Measurements from ENCODE around the gene TBXT.
"Not testable (repeated sequence)": the region's sequence is repeated elsewhere in the genome, so short reads cannot be mapped to it uniquely, and the experiment has no call there.

The TBXT gene

DNA sequence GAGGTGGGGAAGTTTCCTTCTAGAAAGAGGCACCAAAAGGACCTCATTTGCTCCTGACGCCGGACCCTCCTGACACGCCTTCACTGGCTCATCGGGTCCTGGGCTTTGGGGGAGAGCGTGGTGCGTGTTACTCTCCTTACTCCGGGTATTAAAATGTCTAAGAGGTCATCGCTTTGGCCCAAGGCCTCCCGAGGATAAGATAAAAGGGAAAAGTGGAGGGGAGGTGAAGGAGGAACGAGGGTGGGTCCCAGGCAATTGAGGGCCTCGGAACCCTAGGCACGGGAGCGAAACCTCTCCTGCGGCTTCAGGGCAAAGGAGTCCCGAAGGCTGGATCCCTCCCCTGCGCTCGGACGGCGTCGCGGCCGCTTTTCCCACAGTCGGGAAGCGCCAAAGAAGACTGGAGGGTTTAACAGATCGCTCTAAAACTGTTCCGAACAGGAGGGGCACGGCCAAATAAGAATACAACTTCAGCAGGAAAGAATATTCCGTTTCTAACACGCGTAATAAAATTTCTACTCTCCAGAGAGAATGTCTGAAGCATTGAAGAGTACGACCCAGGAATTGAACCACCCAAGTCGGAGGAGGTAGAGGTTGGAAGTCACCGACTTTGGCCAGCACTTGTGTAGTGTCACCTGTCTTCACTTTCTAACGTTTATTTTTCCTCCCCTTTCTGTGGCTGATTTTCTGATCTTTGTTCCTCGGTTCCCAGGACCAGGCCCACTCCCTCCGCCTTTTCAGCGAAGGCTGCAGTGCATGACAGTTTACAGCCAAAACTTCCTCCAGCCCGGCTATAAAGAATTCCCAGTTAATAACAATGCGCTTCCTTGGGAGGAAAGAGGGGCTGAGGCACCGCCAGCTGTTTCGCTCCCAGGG is 2.1 kb upstream of the TBXT start:
- DNase-seq (ENCODE audit: low spot score): no peak

DNA sequence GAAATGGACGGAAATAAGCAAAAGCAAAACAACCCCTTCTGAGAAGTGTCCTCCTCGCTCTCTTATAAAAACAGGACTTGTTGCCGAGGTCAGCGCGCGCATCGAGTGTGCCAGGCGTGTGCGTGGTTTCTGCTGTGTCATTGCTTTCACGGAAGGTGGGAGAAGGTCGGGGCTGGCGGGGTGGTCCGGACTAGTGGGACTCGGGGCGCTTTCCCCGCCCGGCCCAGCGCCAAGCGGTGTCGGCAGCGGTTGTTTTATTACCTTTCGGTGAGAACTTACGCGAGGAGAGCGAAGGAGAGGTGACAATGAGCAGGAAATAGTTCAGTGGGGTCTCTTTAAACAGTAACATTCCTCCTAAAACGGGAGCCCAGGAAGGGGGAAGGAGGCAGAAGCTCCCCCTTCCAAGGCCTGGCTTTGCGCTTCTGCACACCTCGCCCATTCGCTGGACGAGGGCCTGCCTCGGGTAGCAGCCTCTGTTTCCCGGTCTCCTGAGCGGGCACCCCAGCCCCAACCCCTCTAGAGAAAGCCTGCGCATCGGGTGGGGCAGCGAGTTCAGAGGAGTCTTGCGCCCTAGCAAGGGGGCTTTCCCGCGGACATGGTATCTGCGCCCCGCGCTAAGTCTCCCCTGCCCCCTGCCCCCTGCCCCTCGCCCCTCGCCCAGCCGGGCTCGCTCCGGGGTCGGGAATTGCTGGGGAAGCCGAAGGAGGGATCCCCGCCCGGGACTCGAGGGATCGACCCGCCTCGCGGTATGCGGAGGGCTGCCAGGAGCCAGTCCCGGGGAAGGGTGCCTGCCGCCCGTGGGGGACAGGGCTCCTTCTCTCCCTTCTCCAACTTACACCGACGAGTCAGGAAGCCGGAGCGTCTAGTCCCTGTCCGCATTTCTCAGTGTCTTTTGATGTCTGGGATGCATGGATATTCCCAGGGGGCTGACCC is 1.2 kb upstream of the TBXT start:
- no peak for DNase-seq (ENCODE audit: low spot score)

DNA sequence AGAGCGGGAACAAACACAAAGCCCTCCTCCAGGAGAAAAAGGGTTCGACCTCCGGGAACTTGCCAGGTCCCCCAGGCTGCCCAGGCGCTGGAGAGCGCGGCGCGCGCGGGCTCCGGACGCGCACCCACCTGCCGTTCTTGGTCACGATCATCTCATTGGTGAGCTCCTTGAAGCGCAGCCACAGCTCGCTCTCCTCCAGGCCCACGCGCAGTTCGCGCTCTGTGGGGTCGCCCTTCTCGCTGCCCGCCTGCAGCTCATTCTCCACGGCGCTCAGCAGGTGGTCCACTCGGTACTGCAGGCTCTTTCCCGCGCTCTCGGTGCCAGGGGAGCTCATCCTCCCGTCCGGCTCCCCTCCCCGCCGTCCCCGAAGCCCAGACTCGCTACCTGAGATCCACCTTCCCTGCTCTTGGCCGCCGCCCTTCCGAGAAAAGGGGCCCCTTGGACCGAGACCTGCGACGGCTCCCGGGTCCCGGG is 356 bp downstream of the TBXT start:
- no peak for DNase-seq (ENCODE audit: low spot score)

- no peak for DNase-seq (ENCODE audit: low spot score)
Observed at GRCh38 chr6:166166314-166167257, 1.1 kb downstream of the TBXT start.

DNA sequence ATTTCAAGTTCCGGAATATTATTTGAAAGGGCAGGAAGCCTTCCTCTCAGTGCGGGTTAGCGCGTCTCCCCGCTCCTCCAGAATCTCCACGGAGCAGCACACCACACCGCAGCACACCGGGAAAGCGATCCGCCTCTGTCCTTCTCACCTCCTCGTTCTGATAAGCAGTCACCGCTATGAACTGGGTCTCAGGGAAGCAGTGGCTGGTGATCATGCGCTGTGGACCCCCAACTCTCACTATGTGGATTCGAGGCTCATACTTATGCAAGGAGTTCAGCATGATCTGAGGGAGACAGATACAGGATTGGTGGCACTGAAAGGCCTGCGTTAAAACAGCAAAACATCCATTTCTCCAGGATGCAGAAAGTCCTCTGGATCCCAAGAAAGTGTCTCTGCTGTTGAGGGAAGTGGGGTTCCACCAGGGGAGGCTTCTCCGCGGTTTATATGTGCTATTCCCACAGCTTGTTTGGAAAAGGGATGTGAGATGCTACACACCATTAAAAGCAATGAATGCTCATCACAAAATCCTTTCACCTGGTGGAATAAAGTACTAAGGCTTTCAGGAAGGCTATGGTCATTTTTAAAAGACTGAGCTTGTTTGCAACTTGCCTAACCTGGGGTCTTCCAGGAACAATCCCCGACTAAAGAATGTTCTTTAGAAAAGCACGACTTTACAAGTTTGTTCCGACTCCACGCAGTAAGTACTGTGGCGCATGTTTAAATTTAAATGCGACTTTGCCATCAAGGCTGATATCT is 1.9 kb downstream of the TBXT start:
- DNase-seq (ENCODE audit: low spot score): no peak

GRCh38 chr6:166162599-166163342 is 4.9 kb downstream of the TBXT start:
- no peak for DNase-seq (ENCODE audit: low spot score)

GRCh38 chr6:166157930-166158617 is 9.6 kb downstream of the TBXT start:
- no peak for DNase-seq (ENCODE audit: low spot score)

GRCh38 chr6:166156942-166157341 is 10.7 kb downstream of the TBXT start:
- DNase-seq (ENCODE audit: low spot score): peak; percentile 54

DNA sequence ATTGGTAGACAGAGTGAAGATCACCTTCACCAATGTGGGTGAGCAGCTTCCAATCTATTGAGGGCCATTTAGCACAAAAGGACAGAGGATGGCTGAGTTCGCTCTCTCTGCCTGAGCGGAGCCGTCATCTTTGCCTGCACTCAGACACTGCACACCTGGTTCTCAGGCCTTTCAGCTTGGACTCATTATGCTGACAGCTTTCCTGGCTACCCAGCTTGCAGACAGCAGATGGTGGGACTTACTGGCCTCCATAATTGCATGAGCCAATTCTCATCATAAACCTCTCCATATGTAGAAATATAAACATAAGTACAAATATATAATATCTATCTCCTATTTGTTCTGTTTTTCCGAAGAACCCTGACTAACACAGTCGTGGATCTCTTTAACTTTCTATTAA is 13.7 kb downstream of the TBXT start:
- DNase-seq (ENCODE audit: low spot score): no peak

GRCh38 chr6:166152660-166153059 is 15.0 kb downstream of the TBXT start:
- DNase-seq (ENCODE audit: low spot score): no peak

GRCh38 chr6:166151798-166152197 is 15.9 kb downstream of the TBXT start:
- DNase-seq (ENCODE audit: low spot score): no peak

DNA sequence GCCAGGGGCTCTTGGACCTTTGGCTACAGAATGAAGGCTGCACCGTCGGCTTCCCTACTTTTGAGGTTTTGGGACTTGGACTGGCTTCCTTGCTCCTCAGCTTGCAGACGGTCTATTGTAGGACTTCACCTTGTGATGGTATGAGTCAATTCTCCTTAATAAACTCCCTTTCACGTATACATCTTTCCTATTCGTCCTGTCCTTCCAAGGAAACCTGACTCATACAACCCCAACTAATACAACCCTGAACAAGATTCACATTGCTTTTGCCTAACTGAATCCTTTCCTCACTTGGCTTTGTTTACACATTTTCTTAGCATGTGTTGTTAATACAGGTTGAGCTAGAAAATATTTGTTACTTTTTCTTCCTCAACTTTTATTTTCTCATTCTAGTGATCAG is 21.9 kb downstream of the TBXT start:
- no peak for DNase-seq (ENCODE audit: low spot score)

GRCh38 chr6:166143011-166143410 is 24.6 kb downstream of the TBXT start:
- DNase-seq (ENCODE audit: low spot score): no peak

DNA sequence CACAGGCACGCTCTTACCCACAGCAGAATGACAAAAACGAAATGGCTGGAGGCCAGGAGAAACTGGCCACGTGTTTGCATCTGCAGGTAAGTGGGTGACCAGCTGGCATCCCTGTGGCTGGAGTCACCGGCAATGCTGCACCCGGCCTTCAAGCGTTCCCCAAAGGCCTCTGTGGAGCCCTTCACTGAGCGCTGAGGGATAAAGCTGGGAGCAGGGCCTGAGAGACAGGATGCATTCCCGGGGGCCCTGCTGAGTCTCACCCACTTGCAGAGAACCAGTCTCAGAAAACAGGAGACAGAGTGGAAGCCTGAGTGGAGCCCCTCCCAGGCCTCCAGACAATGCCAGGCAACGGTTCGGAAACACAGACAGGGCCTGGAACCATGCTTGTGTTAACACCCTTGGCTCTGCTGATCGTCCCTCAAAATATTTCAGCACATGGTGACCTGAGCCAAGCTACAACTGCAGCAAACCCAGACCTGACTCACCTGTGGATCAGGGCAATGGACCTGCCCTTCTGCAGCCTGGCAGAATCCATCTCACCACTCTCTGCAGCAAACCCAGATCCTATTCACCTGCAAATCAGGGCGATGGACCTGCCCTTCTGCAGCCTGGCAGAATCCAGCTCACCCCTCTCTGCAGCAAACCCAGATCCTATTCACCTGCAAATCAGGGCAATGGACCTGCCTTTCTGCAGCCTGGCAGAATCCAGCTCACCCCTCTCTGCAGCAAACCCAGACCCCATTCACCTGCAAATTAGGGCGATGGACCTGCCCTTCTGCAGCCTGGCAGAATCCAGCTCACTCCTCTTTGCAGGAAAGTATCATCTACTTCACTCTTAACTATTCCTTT is 39.8 kb downstream of the TBXT start:
- no peak for DNase-seq (ENCODE audit: low spot score)

- not testable (repeated sequence) for DNase-seq (ENCODE audit: low spot score)
Observed at GRCh38 chr6:166123115-166123514, 44.5 kb downstream of the TBXT start.

GRCh38 chr6:166121726-166122125 is 45.9 kb downstream of the TBXT start:
- DNase-seq (ENCODE audit: low spot score): no peak

- no peak for DNase-seq (ENCODE audit: low spot score)
Observed at GRCh38 chr6:166119116-166119911, 48.3 kb downstream of the TBXT start.

DNA sequence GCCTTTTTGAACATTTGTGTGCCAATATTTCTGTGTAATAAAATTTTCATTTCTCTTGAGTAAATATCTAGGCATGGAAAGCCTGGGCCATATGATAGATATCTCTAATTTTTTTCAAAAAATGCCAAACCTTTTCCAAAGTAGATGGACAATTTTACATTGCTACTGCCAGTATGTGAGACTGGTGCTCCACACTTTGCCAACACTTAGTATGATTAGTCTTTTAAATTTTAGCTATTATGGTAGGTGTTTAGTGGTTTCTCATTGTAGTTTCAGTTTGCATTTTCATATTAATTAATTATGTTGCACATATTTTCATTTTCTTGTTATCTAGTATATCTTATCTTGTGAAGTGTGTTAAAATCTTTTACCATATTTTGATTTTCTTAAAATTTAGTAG is 52.0 kb downstream of the TBXT start:
- no peak for DNase-seq (ENCODE audit: low spot score)
